GM23338 (cell line): ENCODE data around the gene CFAP70. TPM values are rescaled to one million over a fixed set of nuclear protein-coding genes. Genes with fewer than 3 reads are reported as not detected.

ENCODE experiments used
- ATAC-seq: fragments of 200-7000 bp; cut with Tn5 transposase; 3 replicates; pipeline ENCODE4 v1.9.1; 2020
- DNase-seq: peaks from one replicate; pipeline ENCODE4 v3.0.0-alpha.2; 2015; ENCODE audit warnings: low spot score
- H2AFZ ChIP-seq: fragments of 200-600 bp; sonication (generic); 2 replicates; pipeline ENCODE4 v1.8.0; 2016; ENCODE audit warnings: antibody characterized with exemption, mild to moderate bottlenecking, moderate library complexity
- H3F3A ChIP-seq: fragments of 200-600 bp; sonication (generic); replicated peaks from 2 replicates; pipeline ENCODE4 v1.8.0; 2017; ENCODE audit warnings: antibody characterized with exemption, mixed run types, low read depth
- H3K27ac ChIP-seq: fragments of 200-600 bp; sonication (generic); 2 replicates; pipeline ENCODE4 v1.6.1; 2016; ENCODE audit warnings: low read depth
- H3K27me3 ChIP-seq: fragments of 200-600 bp; sonication (generic); 2 replicates; pipeline ENCODE4 v1.8.0; 2016; ENCODE audit warnings: mild to moderate bottlenecking, mixed run types, moderate library complexity; ENCODE audit not compliant: insufficient read depth
- H3K36me3 ChIP-seq: fragments of 200-600 bp; sonication (generic); 2 replicates; pipeline ENCODE4 v1.8.0; 2016; ENCODE audit warnings: mild to moderate bottlenecking; ENCODE audit not compliant: insufficient read depth
- H3K4me1 ChIP-seq: fragments of 200-600 bp; sonication (generic); 2 replicates; pipeline ENCODE4 v1.8.0; 2016; ENCODE audit warnings: mild to moderate bottlenecking, moderate library complexity; ENCODE audit not compliant: insufficient read depth
- H3K4me2 ChIP-seq: fragments of 200-600 bp; sonication (generic); 2 replicates; pipeline ENCODE4 v1.7.1; 2017; ENCODE audit warnings: mixed run types
- H3K4me3 ChIP-seq: fragments of 200-600 bp; sonication (generic); 2 replicates; pipeline ENCODE4 v1.6.1; 2016; ENCODE audit warnings: mixed run types
- H3K79me2 ChIP-seq: fragments of 200-600 bp; sonication (generic); replicated peaks from 2 replicates; pipeline ENCODE4 v1.8.0; 2017; ENCODE audit warnings: mild to moderate bottlenecking; ENCODE audit not compliant: insufficient read depth
- H3K9me2 ChIP-seq: fragments of 200-600 bp; sonication (generic); 2 replicates; pipeline ENCODE4 v1.8.0; 2017; ENCODE audit not compliant: insufficient read depth
- H4K20me1 ChIP-seq: fragments of 200-600 bp; sonication (generic); replicated peaks from 2 replicates; pipeline ENCODE4 v1.8.0; 2017; ENCODE audit warnings: mild to moderate bottlenecking; ENCODE audit not compliant: insufficient read depth
- H3K27ac Mint-ChIP-seq: 2 replicates; pipeline ENCODE4 v1.8.0; 2020; ENCODE audit warnings: inconsistent platforms, mild to moderate bottlenecking, moderate library complexity, mixed read lengths
- H3K27me3 Mint-ChIP-seq: 3 replicates; pipeline ENCODE4 v1.8.0; 2022; ENCODE audit warnings: low read depth, mild to moderate bottlenecking, moderate library complexity, mixed read lengths, inconsistent platforms; ENCODE audit not compliant: insufficient read depth, poor library complexity
- H3K36me3 Mint-ChIP-seq: 3 replicates; pipeline ENCODE4 v1.8.0; 2021; ENCODE audit warnings: low read depth, mild to moderate bottlenecking, inconsistent platforms, moderate library complexity, mixed read lengths
- H3K4me1 Mint-ChIP-seq: 3 replicates; pipeline ENCODE4 v1.8.0; 2020; ENCODE audit warnings: mild to moderate bottlenecking, inconsistent platforms, mixed read lengths
- H3K4me3 Mint-ChIP-seq: 3 replicates; pipeline ENCODE4 v1.8.0; 2021; ENCODE audit warnings: moderate library complexity, mild to moderate bottlenecking, inconsistent platforms, mixed read lengths
- H3K9me3 Mint-ChIP-seq: 3 replicates; pipeline ENCODE4 v1.8.0; 2020; ENCODE audit warnings: moderate library complexity, mild to moderate bottlenecking, inconsistent platforms, mixed read lengths
- CREB1 ChIP-seq: fragments of 250-450 bp; sonication (Bioruptor Pico); IDR thresholded peaks from 2 replicates; pipeline ENCODE4 v1.5.0; 2020; ENCODE audit warnings: low read depth, mild to moderate bottlenecking, moderate library complexity
- EZH2 ChIP-seq: fragments of 200-600 bp; sonication (generic); IDR thresholded peaks from one replicate; pipeline ENCODE4 v1.8.0; 2017; ENCODE audit warnings: antibody characterized with exemption, mild to moderate bottlenecking, low read depth; ENCODE audit not compliant: unreplicated experiment
- EZH2phosphoT487 ChIP-seq: fragments of 200-600 bp; sonication (generic); IDR thresholded peaks from one replicate; pipeline ENCODE4 v1.8.1; 2018; ENCODE audit warnings: antibody characterized with exemption; ENCODE audit not compliant: unreplicated experiment
- JUNB ChIP-seq: IDR thresholded peaks from one replicate; pipeline ENCODE4 v1.6.1; 2016; ENCODE audit warnings: antibody characterized with exemption; ENCODE audit not compliant: unreplicated experiment
- NANOG ChIP-seq: IDR thresholded peaks from 2 replicates; pipeline ENCODE4 v1.6.1; 2016; ENCODE audit warnings: antibody characterized with exemption, borderline replicate concordance
- POLR2AphosphoS5 ChIP-seq: IDR thresholded peaks from 2 replicates; pipeline ENCODE4 v1.6.1; 2016; ENCODE audit warnings: antibody characterized with exemption, low read depth
- STAT1 ChIP-seq: IDR thresholded peaks from one replicate; pipeline ENCODE4 v1.6.1; 2016; ENCODE audit warnings: antibody characterized with exemption; ENCODE audit not compliant: unreplicated experiment
- ZNF114 ChIP-seq: fragments of 250-450 bp; sonication (Bioruptor Pico); IDR thresholded peaks from 2 replicates; pipeline ENCODE4 v1.5.0; 2020; ENCODE audit warnings: mild to moderate bottlenecking, moderate library complexity
- ZNF331 ChIP-seq: fragments of 250-450 bp; sonication (Bioruptor Pico); IDR thresholded peaks from 2 replicates; pipeline ENCODE4 v1.5.0; 2020; ENCODE audit warnings: low read depth, mild to moderate bottlenecking, moderate library complexity
- polyA plus RNA-seq: library from polyadenylated mRNA; unstranded; fragments of >200 nt; fragmentation: Nextera tagmentation; extraction: Ambion mirVana; gene quantifications from 2 replicates; pipeline ENCODE4 v1.2.1, GENCODE V29; 2016
- total RNA-seq: library from RNA; depleted of rRNA; stranded (reverse); fragments of >200 nt; shearing (Covaris generic); gene quantifications from 2 replicates; pipeline ENCODE4 v1.2.3, GENCODE V29; 2014
- TF ChIP-seq, protein P1 (sequence below): IDR thresholded peaks from one replicate; pipeline ENCODE4 v1.6.1; 2018; ENCODE audit warnings: antibody characterized with exemption; ENCODE audit not compliant: unreplicated experiment
- TF ChIP-seq, protein P2 (sequence below), 2 experiments: fragments of 200-600 bp in 1 of 2; sonication (generic) in 1 of 2; conservative IDR thresholded peaks; 2 replicates each; pipeline versions ENCODE4 v1.5.1 to v1.6.1; 2016 to 2017; ENCODE audit warnings: antibody characterized with exemption in 2 of 2, low read depth in 2 of 2, mild to moderate bottlenecking in 2 of 2, moderate library complexity in 1 of 2
- TF ChIP-seq, protein P3 (sequence below): IDR thresholded peaks from 2 replicates; pipeline ENCODE4 v1.6.1; 2016; ENCODE audit warnings: antibody characterized with exemption
- TF ChIP-seq, protein P4 (sequence below): fragments of 250-450 bp; sonication (Bioruptor Pico); IDR thresholded peaks from 2 replicates; pipeline ENCODE4 v1.5.0; 2020; ENCODE audit warnings: mild to moderate bottlenecking, moderate library complexity

The CFAP70 gene
- total and polyA plus RNA-seq, 2 experiments from 2014 or later = 0.17 to 0.24 TPM

DNA sequence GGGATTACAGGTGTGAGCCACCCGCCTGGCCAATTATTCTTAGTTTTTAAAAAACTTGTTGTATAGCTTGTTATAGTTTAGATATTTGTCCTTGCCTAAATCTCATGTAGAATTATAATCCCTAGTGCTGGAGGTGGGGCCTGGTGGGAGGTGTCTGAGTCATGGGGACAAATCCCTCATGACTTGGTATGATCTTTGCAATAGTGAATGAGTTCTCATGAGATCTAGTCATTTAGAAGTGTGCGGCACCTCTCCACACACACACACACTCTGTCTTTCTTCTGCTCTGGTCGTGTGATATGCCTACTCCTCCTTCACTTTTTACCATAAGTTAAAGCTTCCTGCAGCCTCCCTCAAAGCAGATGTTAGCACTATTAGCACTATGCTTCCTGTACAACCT is 153.6 kb downstream of the CFAP70 start:
- H3K4me3 ChIP-seq = no peak overlapping the region
- H3K27me3 Mint-ChIP-seq = peaks cover 2% of the 10 kb centered on the region

More for the DNA sequence above, 153.6 kb downstream of the CFAP70 start:
- peaks cover 39% of the 10 kb centered on the region for H3K36me3 Mint-ChIP-seq
- Histone ChIP-seq H3K4me2 (no peak overlapping the region), H3K4me1 (no peaks in the 10 kb centered on the region), H4K20me1 (no peaks in the 10 kb centered on the region), H3K9me2 (no peaks in the 10 kb centered on the region), H3F3A (no peaks in the 10 kb centered on the region), H3K27ac (no peak overlapping the region), H3K36me3 (no peaks in the 10 kb centered on the region), H2AFZ (no peak overlapping the region), H3K79me2 (no peaks in the 10 kb centered on the region), H3K27me3 (no peaks in the 10 kb centered on the region)
- H3K4me3 Mint-ChIP-seq = no peak overlapping the region
- ATAC-seq (no peak), DNase-seq (no peak)
- TF ChIP-seq EZH2phosphoT487 (no peak), EZH2 (no peak), NANOG (no peak), ZNF114 (CRISPR knock-in tag) (no peak), ZNF331 (CRISPR knock-in tag) (no peak), CREB1 (CRISPR knock-in tag) (no peak), STAT1 (no peak), POLR2AphosphoS5 (no peak), JUNB (no peak)
- TF ChIP-seq, protein P1, sequence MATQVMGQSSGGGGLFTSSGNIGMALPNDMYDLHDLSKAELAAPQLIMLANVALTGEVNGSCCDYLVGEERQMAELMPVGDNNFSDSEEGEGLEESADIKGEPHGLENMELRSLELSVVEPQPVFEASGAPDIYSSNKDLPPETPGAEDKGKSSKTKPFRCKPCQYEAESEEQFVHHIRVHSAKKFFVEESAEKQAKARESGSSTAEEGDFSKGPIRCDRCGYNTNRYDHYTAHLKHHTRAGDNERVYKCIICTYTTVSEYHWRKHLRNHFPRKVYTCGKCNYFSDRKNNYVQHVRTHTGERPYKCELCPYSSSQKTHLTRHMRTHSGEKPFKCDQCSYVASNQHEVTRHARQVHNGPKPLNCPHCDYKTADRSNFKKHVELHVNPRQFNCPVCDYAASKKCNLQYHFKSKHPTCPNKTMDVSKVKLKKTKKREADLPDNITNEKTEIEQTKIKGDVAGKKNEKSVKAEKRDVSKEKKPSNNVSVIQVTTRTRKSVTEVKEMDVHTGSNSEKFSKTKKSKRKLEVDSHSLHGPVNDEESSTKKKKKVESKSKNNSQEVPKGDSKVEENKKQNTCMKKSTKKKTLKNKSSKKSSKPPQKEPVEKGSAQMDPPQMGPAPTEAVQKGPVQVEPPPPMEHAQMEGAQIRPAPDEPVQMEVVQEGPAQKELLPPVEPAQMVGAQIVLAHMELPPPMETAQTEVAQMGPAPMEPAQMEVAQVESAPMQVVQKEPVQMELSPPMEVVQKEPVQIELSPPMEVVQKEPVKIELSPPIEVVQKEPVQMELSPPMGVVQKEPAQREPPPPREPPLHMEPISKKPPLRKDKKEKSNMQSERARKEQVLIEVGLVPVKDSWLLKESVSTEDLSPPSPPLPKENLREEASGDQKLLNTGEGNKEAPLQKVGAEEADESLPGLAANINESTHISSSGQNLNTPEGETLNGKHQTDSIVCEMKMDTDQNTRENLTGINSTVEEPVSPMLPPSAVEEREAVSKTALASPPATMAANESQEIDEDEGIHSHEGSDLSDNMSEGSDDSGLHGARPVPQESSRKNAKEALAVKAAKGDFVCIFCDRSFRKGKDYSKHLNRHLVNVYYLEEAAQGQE = no peak
- TF ChIP-seq, protein P2, sequence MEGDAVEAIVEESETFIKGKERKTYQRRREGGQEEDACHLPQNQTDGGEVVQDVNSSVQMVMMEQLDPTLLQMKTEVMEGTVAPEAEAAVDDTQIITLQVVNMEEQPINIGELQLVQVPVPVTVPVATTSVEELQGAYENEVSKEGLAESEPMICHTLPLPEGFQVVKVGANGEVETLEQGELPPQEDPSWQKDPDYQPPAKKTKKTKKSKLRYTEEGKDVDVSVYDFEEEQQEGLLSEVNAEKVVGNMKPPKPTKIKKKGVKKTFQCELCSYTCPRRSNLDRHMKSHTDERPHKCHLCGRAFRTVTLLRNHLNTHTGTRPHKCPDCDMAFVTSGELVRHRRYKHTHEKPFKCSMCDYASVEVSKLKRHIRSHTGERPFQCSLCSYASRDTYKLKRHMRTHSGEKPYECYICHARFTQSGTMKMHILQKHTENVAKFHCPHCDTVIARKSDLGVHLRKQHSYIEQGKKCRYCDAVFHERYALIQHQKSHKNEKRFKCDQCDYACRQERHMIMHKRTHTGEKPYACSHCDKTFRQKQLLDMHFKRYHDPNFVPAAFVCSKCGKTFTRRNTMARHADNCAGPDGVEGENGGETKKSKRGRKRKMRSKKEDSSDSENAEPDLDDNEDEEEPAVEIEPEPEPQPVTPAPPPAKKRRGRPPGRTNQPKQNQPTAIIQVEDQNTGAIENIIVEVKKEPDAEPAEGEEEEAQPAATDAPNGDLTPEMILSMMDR (conservative IDR thresholded peaks at IDR 0.05; ENCODE audit: low read depth in 2 of 2) = no peak
- TF ChIP-seq, protein P3, sequence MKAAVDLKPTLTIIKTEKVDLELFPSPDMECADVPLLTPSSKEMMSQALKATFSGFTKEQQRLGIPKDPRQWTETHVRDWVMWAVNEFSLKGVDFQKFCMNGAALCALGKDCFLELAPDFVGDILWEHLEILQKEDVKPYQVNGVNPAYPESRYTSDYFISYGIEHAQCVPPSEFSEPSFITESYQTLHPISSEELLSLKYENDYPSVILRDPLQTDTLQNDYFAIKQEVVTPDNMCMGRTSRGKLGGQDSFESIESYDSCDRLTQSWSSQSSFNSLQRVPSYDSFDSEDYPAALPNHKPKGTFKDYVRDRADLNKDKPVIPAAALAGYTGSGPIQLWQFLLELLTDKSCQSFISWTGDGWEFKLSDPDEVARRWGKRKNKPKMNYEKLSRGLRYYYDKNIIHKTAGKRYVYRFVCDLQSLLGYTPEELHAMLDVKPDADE = no peak
- TF ChIP-seq, protein P4, sequence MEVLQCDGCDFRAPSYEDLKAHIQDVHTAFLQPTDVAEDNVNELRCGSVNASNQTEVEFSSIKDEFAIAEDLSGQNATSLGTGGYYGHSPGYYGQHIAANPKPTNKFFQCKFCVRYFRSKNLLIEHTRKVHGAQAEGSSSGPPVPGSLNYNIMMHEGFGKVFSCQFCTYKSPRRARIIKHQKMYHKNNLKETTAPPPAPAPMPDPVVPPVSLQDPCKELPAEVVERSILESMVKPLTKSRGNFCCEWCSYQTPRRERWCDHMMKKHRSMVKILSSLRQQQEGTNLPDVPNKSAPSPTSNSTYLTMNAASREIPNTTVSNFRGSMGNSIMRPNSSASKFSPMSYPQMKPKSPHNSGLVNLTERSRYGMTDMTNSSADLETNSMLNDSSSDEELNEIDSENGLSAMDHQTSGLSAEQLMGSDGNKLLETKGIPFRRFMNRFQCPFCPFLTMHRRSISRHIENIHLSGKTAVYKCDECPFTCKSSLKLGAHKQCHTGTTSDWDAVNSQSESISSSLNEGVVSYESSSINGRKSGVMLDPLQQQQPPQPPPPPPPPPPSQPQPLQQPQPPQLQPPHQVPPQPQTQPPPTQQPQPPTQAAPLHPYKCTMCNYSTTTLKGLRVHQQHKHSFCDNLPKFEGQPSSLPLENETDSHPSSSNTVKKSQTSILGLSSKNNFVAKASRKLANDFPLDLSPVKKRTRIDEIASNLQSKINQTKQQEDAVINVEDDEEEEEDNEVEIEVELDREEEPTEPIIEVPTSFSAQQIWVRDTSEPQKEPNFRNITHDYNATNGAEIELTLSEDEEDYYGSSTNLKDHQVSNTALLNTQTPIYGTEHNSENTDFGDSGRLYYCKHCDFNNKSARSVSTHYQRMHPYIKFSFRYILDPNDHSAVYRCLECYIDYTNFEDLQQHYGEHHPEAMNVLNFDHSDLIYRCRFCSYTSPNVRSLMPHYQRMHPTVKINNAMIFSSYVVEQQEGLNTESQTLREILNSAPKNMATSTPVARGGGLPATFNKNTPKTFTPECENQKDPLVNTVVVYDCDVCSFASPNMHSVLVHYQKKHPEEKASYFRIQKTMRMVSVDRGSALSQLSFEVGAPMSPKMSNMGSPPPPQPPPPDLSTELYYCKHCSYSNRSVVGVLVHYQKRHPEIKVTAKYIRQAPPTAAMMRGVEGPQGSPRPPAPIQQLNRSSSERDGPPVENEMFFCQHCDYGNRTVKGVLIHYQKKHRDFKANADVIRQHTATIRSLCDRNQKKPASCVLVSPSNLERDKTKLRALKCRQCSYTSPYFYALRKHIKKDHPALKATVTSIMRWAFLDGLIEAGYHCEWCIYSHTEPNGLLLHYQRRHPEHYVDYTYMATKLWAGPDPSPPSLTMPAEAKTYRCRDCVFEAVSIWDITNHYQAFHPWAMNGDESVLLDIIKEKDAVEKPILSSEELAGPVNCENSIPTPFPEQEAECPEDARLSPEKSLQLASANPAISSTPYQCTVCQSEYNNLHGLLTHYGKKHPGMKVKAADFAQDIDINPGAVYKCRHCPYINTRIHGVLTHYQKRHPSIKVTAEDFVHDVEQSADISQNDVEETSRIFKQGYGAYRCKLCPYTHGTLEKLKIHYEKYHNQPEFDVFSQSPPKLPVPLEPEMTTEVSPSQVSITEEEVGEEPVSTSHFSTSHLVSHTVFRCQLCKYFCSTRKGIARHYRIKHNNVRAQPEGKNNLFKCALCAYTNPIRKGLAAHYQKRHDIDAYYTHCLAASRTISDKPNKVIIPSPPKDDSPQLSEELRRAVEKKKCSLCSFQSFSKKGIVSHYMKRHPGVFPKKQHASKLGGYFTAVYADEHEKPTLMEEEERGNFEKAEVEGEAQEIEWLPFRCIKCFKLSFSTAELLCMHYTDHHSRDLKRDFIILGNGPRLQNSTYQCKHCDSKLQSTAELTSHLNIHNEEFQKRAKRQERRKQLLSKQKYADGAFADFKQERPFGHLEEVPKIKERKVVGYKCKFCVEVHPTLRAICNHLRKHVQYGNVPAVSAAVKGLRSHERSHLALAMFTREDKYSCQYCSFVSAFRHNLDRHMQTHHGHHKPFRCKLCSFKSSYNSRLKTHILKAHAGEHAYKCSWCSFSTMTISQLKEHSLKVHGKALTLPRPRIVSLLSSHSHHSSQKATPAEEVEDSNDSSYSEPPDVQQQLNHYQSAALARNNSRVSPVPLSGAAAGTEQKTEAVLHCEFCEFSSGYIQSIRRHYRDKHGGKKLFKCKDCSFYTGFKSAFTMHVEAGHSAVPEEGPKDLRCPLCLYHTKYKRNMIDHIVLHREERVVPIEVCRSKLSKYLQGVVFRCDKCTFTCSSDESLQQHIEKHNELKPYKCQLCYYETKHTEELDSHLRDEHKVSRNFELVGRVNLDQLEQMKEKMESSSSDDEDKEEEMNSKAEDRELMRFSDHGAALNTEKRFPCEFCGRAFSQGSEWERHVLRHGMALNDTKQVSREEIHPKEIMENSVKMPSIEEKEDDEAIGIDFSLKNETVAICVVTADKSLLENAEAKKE (CRISPR knock-in tag) = no peak
- no peak overlapping the region for H3K27ac Mint-ChIP-seq
- H3K9me3 Mint-ChIP-seq = peaks cover 33% of the 10 kb centered on the region
- no peaks in the 10 kb centered on the region for H3K4me1 Mint-ChIP-seq
